HepG2 (cell line): ENCODE data around the gene LPO. TPM values are rescaled to one million over a fixed set of nuclear protein-coding genes. Genes with fewer than 3 reads are reported as not detected.

Experiments used
- ATAC-seq: fragments of 200-7000 bp; cut with Tn5 transposase; 3 replicates; pipeline ENCODE4 v1.9.1; 2020; ENCODE audit warnings: mild to moderate bottlenecking, moderate library complexity
- BruUV-seq: library from RNA; stranded (reverse); fragments of 400-500 nt; replicated peaks from 2 replicates; lab custom pipeline; 2021; lab: Mats Ljungman, UMichigan
- CTCF ChIA-PET: fragments of 300-600 bp; formaldehyde crosslinking; extraction: SDS; loops from one replicate; lab custom pipeline; 2021; ENCODE audit warnings: low total read pairs, inconsistent platforms, low intra/inter-chr PET ratio; lab: Yijun Ruan, JAX
- POLR2A ChIA-PET: fragments of 350-600 bp; sonication (Branson Sonifier 250); formaldehyde crosslinking; loops from one replicate; lab custom pipeline; 2020; ENCODE audit warnings: antibody characterized with exemption, inconsistent platforms; lab: Yijun Ruan, JAX
- DNase-seq: peaks from one replicate; pipeline ENCODE4 v3.0.0-alpha.2; 2015; ENCODE audit warnings: low spot score
- FAIRE-seq: peaks from 3 replicates; lab custom pipeline; 2011; peaks lifted over from hg19 to GRCh38; lab: Jason Lieb, UNC
- H2AFZ ChIP-seq: one replicate; pipeline ENCODE4 v1.6.1; 2011; ENCODE audit warnings: low read length, inconsistent platforms
- H3K27ac ChIP-seq: fragments of 300-600 bp; 3 replicates; pipeline ENCODE4 v1.8.0; 2011; ENCODE audit warnings: mixed run types, mild to moderate bottlenecking, mixed read lengths, low read length, inconsistent platforms; ENCODE audit not compliant: insufficient read depth; ENCODE audit errors: extremely low read length
- H3K27me3 ChIP-seq, 2 experiments: fragments of 200-600 bp in 1 of 2; 2 replicates in 1 of 2; 3 replicates in 1 of 2; pipeline versions ENCODE4 v1.6.0 to v1.8.0; 2011; ENCODE audit warnings: low read length in 2 of 2, mild to moderate bottlenecking in 2 of 2, moderate library complexity in 2 of 2, inconsistent platforms in 1 of 2; ENCODE audit not compliant: insufficient read depth in 2 of 2, control insufficient read depth in 1 of 2
- H3K36me3 ChIP-seq, 2 experiments: fragments of 200-600 bp in 1 of 2; replicated peaks in 1 of 2; 2 replicates in 1 of 2; 3 replicates in 1 of 2; pipeline versions ENCODE4 v1.5.1 to v1.8.0; 2011; ENCODE audit warnings: low read length in 2 of 2, inconsistent platforms in 1 of 2; ENCODE audit not compliant: insufficient read depth in 2 of 2, control insufficient read depth in 1 of 2
- H3K4me1 ChIP-seq: 2 replicates; pipeline ENCODE4 v1.5.1; 2012; ENCODE audit warnings: low read length, inconsistent platforms; ENCODE audit not compliant: insufficient read depth
- H3K4me2 ChIP-seq: 2 replicates; pipeline ENCODE4 v1.6.0; 2011; ENCODE audit warnings: low read depth, low read length, inconsistent platforms
- H3K4me3 ChIP-seq, 3 experiments: fragments of 200-600 bp in 1 of 3; sonication (generic), shearing (Covaris generic) in 1 of 3; replicated peaks in 1 of 3; 2 replicates each; pipeline ENCODE4 v1.5.1; 2011 to 2016; ENCODE audit warnings: low read length in 3 of 3, inconsistent platforms in 2 of 3, low read depth in 2 of 3, mild to moderate bottlenecking in 2 of 3, control low read depth in 1 of 3, mixed read lengths in 1 of 3; ENCODE audit not compliant: insufficient read depth in 1 of 3
- H3K79me2 ChIP-seq: one replicate; pipeline ENCODE4 v1.6.1; 2011; ENCODE audit warnings: low read length, inconsistent platforms; ENCODE audit not compliant: insufficient read depth
- H3K9ac ChIP-seq: 2 replicates; pipeline ENCODE4 v1.6.0; 2011; ENCODE audit warnings: mild to moderate bottlenecking, low read depth, low read length, inconsistent platforms; ENCODE audit not compliant: insufficient read depth
- H3K9me3 ChIP-seq: 2 replicates; pipeline ENCODE4 v1.5.1; 2012; ENCODE audit warnings: mild to moderate bottlenecking, low read length
- H4K20me1 ChIP-seq: 2 replicates; pipeline ENCODE4 v1.6.0; 2011; ENCODE audit warnings: inconsistent platforms, mild to moderate bottlenecking, low read length, moderate library complexity; ENCODE audit not compliant: insufficient read depth
- FOXJ3 ChIP-seq: sonication (generic); formaldehyde crosslinking; IDR thresholded peaks from 2 replicates; pipeline ENCODE4 v1.4.0; 2020; ENCODE audit warnings: missing genetic modification reagents, mild to moderate bottlenecking, borderline replicate concordance
- HNRNPLL ChIP-seq: fragments of 200-400 bp; formaldehyde crosslinking; IDR thresholded peaks from 2 replicates; pipeline ENCODE4 v1.6.1; 2017; ENCODE audit warnings: mild to moderate bottlenecking, low read depth, low read length; ENCODE audit not compliant: poor library complexity, severe bottlenecking
- IKZF4 ChIP-seq: sonication (generic); formaldehyde crosslinking; IDR thresholded peaks from 2 replicates; pipeline ENCODE4 v1.5.1; 2020; ENCODE audit warnings: borderline replicate concordance, mild to moderate bottlenecking, low read depth, missing genetic modification reagents; ENCODE audit errors: not compliant biosample characterization
- NAIF1 ChIP-seq: sonication (generic); formaldehyde crosslinking; IDR thresholded peaks from 2 replicates; pipeline ENCODE4 v1.5.0; 2020; ENCODE audit warnings: mild to moderate bottlenecking, missing genetic modification reagents, borderline replicate concordance
- NFIB ChIP-seq: sonication (generic); formaldehyde crosslinking; IDR thresholded peaks from 2 replicates; pipeline ENCODE4 v1.9.0; 2021; ENCODE audit warnings: missing genetic modification reagents, mild to moderate bottlenecking, borderline replicate concordance
- ZKSCAN1 ChIP-seq: fragments of 150-350 bp; IDR thresholded peaks from 2 replicates; pipeline ENCODE4 v1.6.1; 2014; ENCODE audit warnings: low read length
- ZNF30 ChIP-seq: sonication (generic); formaldehyde crosslinking; IDR thresholded peaks from 2 replicates; pipeline ENCODE4 v1.5.0; 2020; ENCODE audit warnings: mild to moderate bottlenecking, missing genetic modification reagents
- ZNF496 ChIP-seq: sonication (generic); formaldehyde crosslinking; IDR thresholded peaks from 2 replicates; pipeline ENCODE4 v1.8.1; 2023; ENCODE audit warnings: mild to moderate bottlenecking, moderate library complexity, missing genetic modification reagents; ENCODE audit not compliant: insufficient replicate concordance
- ZNF652 ChIP-seq: IDR thresholded peaks from 2 replicates; pipeline ENCODE4 v1.6.1; 2016; ENCODE audit warnings: low read depth, borderline replicate concordance
- WGBS: methylation state at CpG from one replicate; pipeline ENCODE4 v1.1.6; 2017; ENCODE audit warnings: low lambda C conversion rate; 5-methylcytosine and 5-hydroxymethylcytosine counted together
- in situ Hi-C: cut with HindIII; loops from 2 replicates; pipeline ENCODE4 v1.10.0; 2017; ENCODE audit warnings: low pct_unique_long_range_greater_than_20kb; ENCODE audit not compliant: extremely low pct_ligation_motif_present
- intact Hi-C: fragments of 100-400 bp; cut with micrococcal nuclease; formaldehyde crosslinking; loops from one replicate; pipeline ENCODE4 v1.10.0; 2022; ENCODE audit not compliant: unreplicated experiment
- polyA plus RNA-seq, 8 experiments: library from polyadenylated mRNA; depleted of rRNA in 3 of 8; stranded (reverse) in 7 of 8; unstranded in 1 of 8; fragments of >200 nt; fragmentation: Illumina TruSeq in 4 of 8; extraction: Trizol in 4 of 8; gene quantifications; 2 replicates each; pipeline versions ENCODE4 v1.2.1 to v1.2.3, GENCODE V29; 2011 to 2016; ENCODE audit warnings: low read depth in 4 of 8, missing spikeins in 1 of 8, mixed read lengths in 1 of 8; ENCODE audit not compliant: insufficient read depth in 1 of 8
- total RNA-seq, 5 experiments: library from RNA; depleted of rRNA; stranded (reverse); fragments of >200 nt; fragmentation: Illumina TruSeq; extraction: Trizol; gene quantifications; 2 replicates each; pipeline ENCODE4 v1.2.3, GENCODE V29; 2016; ENCODE audit warnings: low read depth in 1 of 5
- TF ChIP-seq, protein P1 (sequence below): sonication (generic); formaldehyde crosslinking; IDR thresholded peaks from 2 replicates; pipeline ENCODE4 v1.8.0; 2022; ENCODE audit warnings: missing genetic modification reagents, mild to moderate bottlenecking, borderline replicate concordance

The LPO gene
- total and polyA plus RNA-seq, 2 of the 13 experiments (the other 11 are each of a cell fraction or from before 2014, with no cell fraction given): not detected

GRCh38 chr17:58313815-58314705 lies 75.7 kb downstream of the LPO start:
- BruUV-seq: no TSS peak
- no peaks in the 10 kb centered on the region for H3K36me3 ChIP-seq
- H4K20me1 ChIP-seq: no peaks in the 10 kb centered on the region
- peaks cover 13% of the 10 kb centered on the region for H3K4me1 ChIP-seq
- no peak for FAIRE-seq
- no peak overlapping the region for H2AFZ ChIP-seq
- POLR2A ChIA-PET: interaction anchor here (1.4 kb wide), 1 partner anchor 103 kb away, joined by 3 read pairs; the partner anchor contains the start of gene RNF43
- H3K9ac ChIP-seq: no peak overlapping the region
- no peak for TF ChIP-seq ZNF30 (CRISPR knock-in tag)
- TF ChIP-seq, all 625 proteins: peak for 0
- DNase-seq (no peak), ATAC-seq (no peak)
- Histone ChIP-seq H3K27ac (no peak overlapping the region), H3K4me3 (no peak overlapping the region), H3K79me2 (no peaks in the 10 kb centered on the region), H3K4me2 (no peak overlapping the region), H3K9me3 (no peaks in the 10 kb centered on the region), H3K27me3 (peaks cover 16 to 70% of the 10 kb centered on the region in 2 experiments; a peak in 4 of 5 replicates)
- in situ Hi-C loops: no loop called here
- CTCF ChIA-PET: interaction anchor here (2.0 kb wide), 1 partner anchor 133 kb away, joined by 6 read pairs; no protein-coding TSS in a partner anchor
- WGBS: 46% methylated on average over 7 of the region's 7 CpGs
- intact Hi-C loops: no loop called here

GRCh38 chr17:58314706-58315015 lies 76.3 kb downstream of the LPO start:
- Histone ChIP-seq H3K36me3 (no peaks in the 10 kb centered on the region), H3K4me3 (no peak overlapping the region), H3K27ac (no peak overlapping the region), H3K9me3 (no peaks in the 10 kb centered on the region), H3K4me2 (no peak overlapping the region), H4K20me1 (no peaks in the 10 kb centered on the region), H3K9ac (no peak overlapping the region), H3K79me2 (no peaks in the 10 kb centered on the region), H3K27me3 (peaks cover 15 to 70% of the 10 kb centered on the region in 2 experiments; a peak in 4 of 5 replicates)
- intact Hi-C loops (no loop called here), in situ Hi-C loops (no loop called here)
- POLR2A ChIA-PET: interaction anchor here (1.4 kb wide), 1 partner anchor 103 kb away, joined by 3 read pairs; the partner anchor contains the start of gene RNF43
- no peak for FAIRE-seq
- 24% methylated on average over 5 of the region's 6 CpGs for WGBS
- DNase-seq: no peak
- no TSS peak for BruUV-seq
- ATAC-seq: no peak
- no peak for TF ChIP-seq ZNF652 (CRISPR knock-in tag)
- TF ChIP-seq, protein P1, sequence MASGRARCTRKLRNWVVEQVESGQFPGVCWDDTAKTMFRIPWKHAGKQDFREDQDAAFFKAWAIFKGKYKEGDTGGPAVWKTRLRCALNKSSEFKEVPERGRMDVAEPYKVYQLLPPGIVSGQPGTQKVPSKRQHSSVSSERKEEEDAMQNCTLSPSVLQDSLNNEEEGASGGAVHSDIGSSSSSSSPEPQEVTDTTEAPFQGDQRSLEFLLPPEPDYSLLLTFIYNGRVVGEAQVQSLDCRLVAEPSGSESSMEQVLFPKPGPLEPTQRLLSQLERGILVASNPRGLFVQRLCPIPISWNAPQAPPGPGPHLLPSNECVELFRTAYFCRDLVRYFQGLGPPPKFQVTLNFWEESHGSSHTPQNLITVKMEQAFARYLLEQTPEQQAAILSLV (CRISPR knock-in tag): no peak
- no peak for TF ChIP-seq HNRNPLL
- TF ChIP-seq FOXJ3 (CRISPR knock-in tag): no peak
- TF ChIP-seq ZKSCAN1: no peak
- TF ChIP-seq NAIF1: no peak
- no peak for TF ChIP-seq ZNF496
- TF ChIP-seq NFIB: no peak
- TF ChIP-seq IKZF4 (CRISPR knock-in tag): no peak
- TF ChIP-seq, all 625 proteins: peak for 0
- CTCF ChIA-PET: interaction anchor here (5.0 kb wide), 1 partner anchor 133 kb away, joined by 121 read pairs; no protein-coding TSS in a partner anchor
- H3K4me1 ChIP-seq: peaks cover 10% of the 10 kb centered on the region; the same call in 1 of the 2 replicates
- H2AFZ ChIP-seq: no peak overlapping the region
